ENCODE data around the gene FNIP1.

DNA sequence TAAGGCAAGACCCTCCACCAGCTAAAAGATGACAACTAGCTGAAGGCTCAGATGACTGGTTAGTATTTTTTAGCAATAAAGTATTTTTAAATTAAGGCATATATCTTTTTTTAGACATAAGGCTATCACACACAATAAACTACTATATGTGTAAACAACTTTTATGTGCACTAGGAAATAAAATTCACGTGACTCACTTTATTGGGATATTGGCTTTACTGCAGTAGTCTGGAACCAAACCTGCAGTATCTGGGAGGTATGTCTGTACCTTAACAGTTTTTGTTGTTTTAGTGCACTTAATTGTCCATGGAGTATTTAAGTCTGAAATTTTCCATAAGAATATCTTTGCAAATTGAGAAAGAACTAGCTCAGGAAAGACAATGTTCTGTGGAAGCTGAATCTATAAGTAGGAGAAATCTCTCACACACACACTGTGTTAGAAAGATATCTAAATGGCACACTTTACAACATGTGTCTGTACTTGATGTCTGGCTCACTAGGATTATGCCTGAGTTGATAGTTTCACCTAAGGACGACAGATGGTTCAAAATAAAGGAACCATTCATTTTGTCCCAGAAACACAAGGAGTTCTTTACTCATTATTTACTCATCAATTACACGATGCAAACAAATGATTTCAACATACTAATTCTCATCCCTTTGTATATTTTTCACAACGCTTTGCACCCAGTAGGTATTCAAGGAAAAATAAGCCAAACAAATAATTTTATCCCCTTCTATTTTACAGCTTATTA lies 166.4 kb downstream of the FNIP1 start:
- TF ChIP-seq POLR2AphosphoS5 (IDR thresholded peaks at IDR 0.05; ENCODE audit: low read depth) (no peak), JUNB (IDR thresholded peaks at IDR 0.05; ENCODE audit: unreplicated experiment) (no peak), EZH2phosphoT487 (IDR thresholded peaks at IDR 0.05; ENCODE audit: unreplicated experiment) (no peak), CREB1 (CRISPR knock-in tag; IDR thresholded peaks at IDR 0.05; ENCODE audit: low read depth) (no peak), EZH2 (IDR thresholded peaks at IDR 0.05; ENCODE audit: low read depth, unreplicated experiment) (no peak), ETS1 (IDR thresholded peaks at IDR 0.05) (no peak), REST (IDR thresholded peaks at IDR 0.05; ENCODE audit: unreplicated experiment) (no peak), ZNF331 (CRISPR knock-in tag; IDR thresholded peaks at IDR 0.05; ENCODE audit: low read depth) (no peak), ZNF462 (CRISPR knock-in tag; IDR thresholded peaks at IDR 0.05) (no peak), ZNF114 (CRISPR knock-in tag; IDR thresholded peaks at IDR 0.05) (no peak), STAT1 (IDR thresholded peaks at IDR 0.05; ENCODE audit: unreplicated experiment) (no peak), NANOG (IDR thresholded peaks at IDR 0.05; ENCODE audit: borderline replicate concordance) (no peak)
- TF ChIP-seq, protein P1, sequence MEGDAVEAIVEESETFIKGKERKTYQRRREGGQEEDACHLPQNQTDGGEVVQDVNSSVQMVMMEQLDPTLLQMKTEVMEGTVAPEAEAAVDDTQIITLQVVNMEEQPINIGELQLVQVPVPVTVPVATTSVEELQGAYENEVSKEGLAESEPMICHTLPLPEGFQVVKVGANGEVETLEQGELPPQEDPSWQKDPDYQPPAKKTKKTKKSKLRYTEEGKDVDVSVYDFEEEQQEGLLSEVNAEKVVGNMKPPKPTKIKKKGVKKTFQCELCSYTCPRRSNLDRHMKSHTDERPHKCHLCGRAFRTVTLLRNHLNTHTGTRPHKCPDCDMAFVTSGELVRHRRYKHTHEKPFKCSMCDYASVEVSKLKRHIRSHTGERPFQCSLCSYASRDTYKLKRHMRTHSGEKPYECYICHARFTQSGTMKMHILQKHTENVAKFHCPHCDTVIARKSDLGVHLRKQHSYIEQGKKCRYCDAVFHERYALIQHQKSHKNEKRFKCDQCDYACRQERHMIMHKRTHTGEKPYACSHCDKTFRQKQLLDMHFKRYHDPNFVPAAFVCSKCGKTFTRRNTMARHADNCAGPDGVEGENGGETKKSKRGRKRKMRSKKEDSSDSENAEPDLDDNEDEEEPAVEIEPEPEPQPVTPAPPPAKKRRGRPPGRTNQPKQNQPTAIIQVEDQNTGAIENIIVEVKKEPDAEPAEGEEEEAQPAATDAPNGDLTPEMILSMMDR (conservative IDR thresholded peaks at IDR 0.05; ENCODE audit: low read depth in 2 of 2) = no peak

Data from GM23338 (cell line).